ENCODE results near the gene SCNN1A.

The SCNN1A gene

GRCh38 chr12:6332459-6332858 is 42.9 kb downstream of the SCNN1A start:
- no peak for TF ChIP-seq SPI1 (IDR thresholded peaks at IDR 0.05; ENCODE audit: borderline replicate concordance, low read depth)
- TF ChIP-seq, protein P1, sequence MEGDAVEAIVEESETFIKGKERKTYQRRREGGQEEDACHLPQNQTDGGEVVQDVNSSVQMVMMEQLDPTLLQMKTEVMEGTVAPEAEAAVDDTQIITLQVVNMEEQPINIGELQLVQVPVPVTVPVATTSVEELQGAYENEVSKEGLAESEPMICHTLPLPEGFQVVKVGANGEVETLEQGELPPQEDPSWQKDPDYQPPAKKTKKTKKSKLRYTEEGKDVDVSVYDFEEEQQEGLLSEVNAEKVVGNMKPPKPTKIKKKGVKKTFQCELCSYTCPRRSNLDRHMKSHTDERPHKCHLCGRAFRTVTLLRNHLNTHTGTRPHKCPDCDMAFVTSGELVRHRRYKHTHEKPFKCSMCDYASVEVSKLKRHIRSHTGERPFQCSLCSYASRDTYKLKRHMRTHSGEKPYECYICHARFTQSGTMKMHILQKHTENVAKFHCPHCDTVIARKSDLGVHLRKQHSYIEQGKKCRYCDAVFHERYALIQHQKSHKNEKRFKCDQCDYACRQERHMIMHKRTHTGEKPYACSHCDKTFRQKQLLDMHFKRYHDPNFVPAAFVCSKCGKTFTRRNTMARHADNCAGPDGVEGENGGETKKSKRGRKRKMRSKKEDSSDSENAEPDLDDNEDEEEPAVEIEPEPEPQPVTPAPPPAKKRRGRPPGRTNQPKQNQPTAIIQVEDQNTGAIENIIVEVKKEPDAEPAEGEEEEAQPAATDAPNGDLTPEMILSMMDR (IDR thresholded peaks at IDR 0.05; ENCODE audit: insufficient read depth, low read length) = no peak
- TF ChIP-seq GABPA (IDR thresholded peaks at IDR 0.05; ENCODE audit: low read depth) = no peak
- no peak for TF ChIP-seq POLR2AphosphoS5 (IDR thresholded peaks at IDR 0.05; ENCODE audit: low read depth)
- H3K27me3 ChIP-seq (ENCODE audit: insufficient read depth, poor library complexity, severe bottlenecking) = no peaks in the 10 kb centered on the region
- DNase-seq (ENCODE audit: low read depth in 1 of 2, low spot score in 1 of 2) = peak in 1 of 2 experiments; percentile 56
- H3K4me3 ChIP-seq (replicated peaks; ENCODE audit: insufficient read depth, low read length) = no peak overlapping the region
- peak overlapping the region; percentile 99 for H3K27ac ChIP-seq (replicated peaks)

GRCh38 chr12:6330999-6331714 is 44.2 kb downstream of the SCNN1A start:
- H3K27me3 ChIP-seq (ENCODE audit: insufficient read depth, poor library complexity, severe bottlenecking) = no peaks in the 10 kb centered on the region

GRCh38 chr12:6330192-6330591 is 45.2 kb downstream of the SCNN1A start:
- TF ChIP-seq GABPA (IDR thresholded peaks at IDR 0.05; ENCODE audit: low read depth) = no peak
- TF ChIP-seq SPI1 (IDR thresholded peaks at IDR 0.05; ENCODE audit: borderline replicate concordance, low read depth) = peak; percentile 71
- Histone ChIP-seq H3K4me3 (replicated peaks; ENCODE audit: insufficient read depth, low read length) (no peak overlapping the region), H3K27me3 (ENCODE audit: insufficient read depth, poor library complexity, severe bottlenecking) (no peaks in the 10 kb centered on the region), H3K27ac (replicated peaks) (no peak overlapping the region)
- DNase-seq (ENCODE audit: low read depth in 1 of 2, low spot score in 1 of 2) = no peak

More at GRCh38 chr12:6330999-6331714, 44.2 kb downstream of the SCNN1A start:
- H3K4me3 ChIP-seq (replicated peaks; ENCODE audit: insufficient read depth, low read length) = no peak overlapping the region
- no peak for TF ChIP-seq GABPA (IDR thresholded peaks at IDR 0.05; ENCODE audit: low read depth)
- no peak for TF ChIP-seq POLR2AphosphoS5 (IDR thresholded peaks at IDR 0.05; ENCODE audit: low read depth)
- TF ChIP-seq, protein P2, sequence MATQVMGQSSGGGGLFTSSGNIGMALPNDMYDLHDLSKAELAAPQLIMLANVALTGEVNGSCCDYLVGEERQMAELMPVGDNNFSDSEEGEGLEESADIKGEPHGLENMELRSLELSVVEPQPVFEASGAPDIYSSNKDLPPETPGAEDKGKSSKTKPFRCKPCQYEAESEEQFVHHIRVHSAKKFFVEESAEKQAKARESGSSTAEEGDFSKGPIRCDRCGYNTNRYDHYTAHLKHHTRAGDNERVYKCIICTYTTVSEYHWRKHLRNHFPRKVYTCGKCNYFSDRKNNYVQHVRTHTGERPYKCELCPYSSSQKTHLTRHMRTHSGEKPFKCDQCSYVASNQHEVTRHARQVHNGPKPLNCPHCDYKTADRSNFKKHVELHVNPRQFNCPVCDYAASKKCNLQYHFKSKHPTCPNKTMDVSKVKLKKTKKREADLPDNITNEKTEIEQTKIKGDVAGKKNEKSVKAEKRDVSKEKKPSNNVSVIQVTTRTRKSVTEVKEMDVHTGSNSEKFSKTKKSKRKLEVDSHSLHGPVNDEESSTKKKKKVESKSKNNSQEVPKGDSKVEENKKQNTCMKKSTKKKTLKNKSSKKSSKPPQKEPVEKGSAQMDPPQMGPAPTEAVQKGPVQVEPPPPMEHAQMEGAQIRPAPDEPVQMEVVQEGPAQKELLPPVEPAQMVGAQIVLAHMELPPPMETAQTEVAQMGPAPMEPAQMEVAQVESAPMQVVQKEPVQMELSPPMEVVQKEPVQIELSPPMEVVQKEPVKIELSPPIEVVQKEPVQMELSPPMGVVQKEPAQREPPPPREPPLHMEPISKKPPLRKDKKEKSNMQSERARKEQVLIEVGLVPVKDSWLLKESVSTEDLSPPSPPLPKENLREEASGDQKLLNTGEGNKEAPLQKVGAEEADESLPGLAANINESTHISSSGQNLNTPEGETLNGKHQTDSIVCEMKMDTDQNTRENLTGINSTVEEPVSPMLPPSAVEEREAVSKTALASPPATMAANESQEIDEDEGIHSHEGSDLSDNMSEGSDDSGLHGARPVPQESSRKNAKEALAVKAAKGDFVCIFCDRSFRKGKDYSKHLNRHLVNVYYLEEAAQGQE (IDR thresholded peaks at IDR 0.05; ENCODE audit: insufficient replicate concordance, low read depth) = no peak
- TF ChIP-seq, protein P1 (IDR thresholded peaks at IDR 0.05; ENCODE audit: insufficient read depth, low read length) = no peak
- TF ChIP-seq SPI1 (IDR thresholded peaks at IDR 0.05; ENCODE audit: borderline replicate concordance, low read depth) = no peak
- no peak overlapping the region for H3K27ac ChIP-seq (replicated peaks)
- DNase-seq (ENCODE audit: low read depth in 1 of 2, low spot score in 1 of 2) = no peak

DNA sequence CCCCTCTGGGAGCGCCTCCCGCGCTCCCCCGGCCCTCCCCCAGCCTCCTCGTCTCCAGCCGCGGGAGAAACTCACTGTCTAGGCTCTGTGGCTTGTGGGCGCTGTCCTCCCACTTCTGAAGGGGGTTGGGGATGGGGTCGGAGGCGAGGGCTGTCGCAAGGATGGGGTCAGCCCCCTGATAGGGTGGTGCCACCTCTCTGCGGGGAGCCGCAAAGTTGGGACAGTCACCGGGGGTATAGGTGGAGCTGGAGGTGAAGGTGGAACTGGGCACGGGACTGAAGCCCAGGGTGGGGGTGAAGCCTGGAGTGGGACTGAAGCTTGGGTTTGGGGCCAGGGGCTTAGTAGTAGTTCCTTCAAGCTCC is 45.7 kb downstream of the SCNN1A start:
- no peak for DNase-seq (ENCODE audit: low read depth in 1 of 2, low spot score in 1 of 2)
- no peak for TF ChIP-seq GABPA (IDR thresholded peaks at IDR 0.05; ENCODE audit: low read depth)
- no peak for TF ChIP-seq POLR2AphosphoS5 (IDR thresholded peaks at IDR 0.05; ENCODE audit: low read depth)
- TF ChIP-seq, protein P2 (IDR thresholded peaks at IDR 0.05; ENCODE audit: insufficient replicate concordance, low read depth) = no peak
- TF ChIP-seq SPI1 (IDR thresholded peaks at IDR 0.05; ENCODE audit: borderline replicate concordance, low read depth) = no peak
- TF ChIP-seq, protein P1 (IDR thresholded peaks at IDR 0.05; ENCODE audit: insufficient read depth, low read length) = no peak
- H3K27ac ChIP-seq (replicated peaks) = no peak overlapping the region
- H3K4me3 ChIP-seq (replicated peaks; ENCODE audit: insufficient read depth, low read length) = no peak overlapping the region
- no peaks in the 10 kb centered on the region for H3K27me3 ChIP-seq (ENCODE audit: insufficient read depth, poor library complexity, severe bottlenecking)

Data from HL-60 (cell line).